Natural killer cell (primary cell): ENCODE data around the gene ZNF718. TPM values are rescaled to one million over a fixed set of nuclear protein-coding genes. Genes with fewer than 3 reads are reported as not detected.

ENCODE experiments used
- ATAC-seq, 3 donors: fragments of 150-1000 bp in 2 of 3; fragments of 200-7000 bp in 1 of 3; cut with Tn5 transposase; 1 replicate in 1 of 3; 2 replicates in 2 of 3; pipeline ENCODE4 v1.10.0; 2021; ENCODE audit warnings: mild to moderate bottlenecking in 2 of 3, moderate library complexity in 2 of 3
- DNase-seq, 2 donors: peaks; one replicate each; pipeline versions ENCODE4 v3.0.0 to v3.0.0-alpha.2; 2013 to 2021; ENCODE audit warnings: mixed read lengths in 1 of 2
- H3K27ac ChIP-seq: one replicate; pipeline ENCODE4 v1.5.1; 2013; ENCODE audit warnings: mild to moderate bottlenecking, low read length
- H3K27me3 ChIP-seq: one replicate; pipeline ENCODE4 v1.6.1; 2013; ENCODE audit warnings: low read length; ENCODE audit not compliant: control insufficient read depth, insufficient read depth
- H3K36me3 ChIP-seq: one replicate; pipeline ENCODE4 v1.6.1; 2013; ENCODE audit warnings: low read length; ENCODE audit not compliant: control insufficient read depth, insufficient read depth
- H3K4me1 ChIP-seq: one replicate; pipeline ENCODE4 v1.6.1; 2013; ENCODE audit warnings: low read length; ENCODE audit not compliant: control insufficient read depth, insufficient read depth
- H3K4me3 ChIP-seq: one replicate; pipeline ENCODE4 v1.5.1; 2013; ENCODE audit warnings: low read length
- H3K9me3 ChIP-seq: one replicate; pipeline ENCODE4 v1.6.1; 2013; ENCODE audit warnings: low read length; ENCODE audit not compliant: control insufficient read depth, insufficient read depth
- H3K27ac Mint-ChIP-seq, 2 donors: one replicate each; pipeline ENCODE4 v1.8.0; 2022; ENCODE audit warnings: mild to moderate bottlenecking in 2 of 2, mixed read lengths in 2 of 2, moderate library complexity in 1 of 2
- H3K27me3 Mint-ChIP-seq, 2 donors: one replicate each; pipeline ENCODE4 v1.8.0; 2022; ENCODE audit warnings: low read depth in 2 of 2, mixed read lengths in 2 of 2
- H3K36me3 Mint-ChIP-seq: one replicate; pipeline ENCODE4 v1.8.0; 2022; ENCODE audit warnings: mixed read lengths
- H3K4me1 Mint-ChIP-seq, 2 donors: one replicate each; pipeline ENCODE4 v1.8.0; 2022; ENCODE audit warnings: mixed read lengths in 2 of 2
- H3K4me3 Mint-ChIP-seq: one replicate; pipeline ENCODE4 v1.8.0; 2022; ENCODE audit warnings: mild to moderate bottlenecking, moderate library complexity, mixed read lengths
- H3K9me3 Mint-ChIP-seq, 2 donors: one replicate each; pipeline ENCODE4 v1.8.0; 2022; ENCODE audit warnings: mixed read lengths in 2 of 2
- WGBS: methylation state at CpG from one replicate; pipeline ENCODE4 v1.1.7; 2013; ENCODE audit warnings: missing lambda C conversion rate; ENCODE audit not compliant: insufficient coverage; 5-methylcytosine and 5-hydroxymethylcytosine counted together
- intact Hi-C: fragments of 100-400 bp; cut with micrococcal nuclease; formaldehyde crosslinking; loops from one replicate; pipeline ENCODE4 v1.14.2; 2022
- total RNA-seq, 4 donors: library from RNA; stranded (reverse); fragments of 120-200 nt in 1 of 4; gene quantifications; one replicate each; pipeline versions ENCODE4 v1.2.3 to v1.2.4, GENCODE V29; 2013 to 2022
- TF ChIP-seq, protein P1 (sequence below): fragments of 200-600 bp; IDR thresholded peaks from one replicate; pipeline ENCODE4 v1.8.0; 2022; ENCODE audit warnings: antibody characterized with exemption

Gene ZNF718
- total RNA-seq, 3 donors from 2014 or later (not counting 1 experiment from before 2014, with no cell fraction given), result 7.9 to 16.1 (median 15.1) TPM

DNA sequence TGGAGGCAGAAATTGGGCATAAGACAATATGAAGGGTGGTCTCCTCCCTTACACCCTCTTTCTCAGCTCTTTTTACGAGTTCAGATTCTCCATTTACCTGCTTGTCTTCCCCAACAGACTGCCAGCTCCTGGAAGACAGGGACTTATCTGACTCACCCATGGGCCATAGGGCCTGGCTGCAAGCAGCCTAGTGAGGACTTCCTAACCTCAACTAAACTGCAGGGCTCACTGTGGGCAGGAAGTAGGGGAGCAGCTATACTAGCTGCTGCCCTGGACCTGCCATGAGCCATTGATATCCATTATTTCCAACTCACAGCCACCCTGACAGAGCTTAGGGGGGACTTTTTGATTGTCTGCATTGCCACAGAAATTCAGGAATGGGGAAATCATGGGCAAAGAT lies 11.5 kb upstream of the ZNF718 start:
- Histone ChIP-seq H3K36me3 (no peaks in the 10 kb centered on the region), H3K4me3 (no peak overlapping the region), H3K27me3 (peaks cover 7% of the 10 kb centered on the region), H3K27ac (no peak overlapping the region), H3K4me1 (peaks cover 3% of the 10 kb centered on the region), H3K9me3 (peaks cover 3% of the 10 kb centered on the region)
- TF ChIP-seq, protein P1, sequence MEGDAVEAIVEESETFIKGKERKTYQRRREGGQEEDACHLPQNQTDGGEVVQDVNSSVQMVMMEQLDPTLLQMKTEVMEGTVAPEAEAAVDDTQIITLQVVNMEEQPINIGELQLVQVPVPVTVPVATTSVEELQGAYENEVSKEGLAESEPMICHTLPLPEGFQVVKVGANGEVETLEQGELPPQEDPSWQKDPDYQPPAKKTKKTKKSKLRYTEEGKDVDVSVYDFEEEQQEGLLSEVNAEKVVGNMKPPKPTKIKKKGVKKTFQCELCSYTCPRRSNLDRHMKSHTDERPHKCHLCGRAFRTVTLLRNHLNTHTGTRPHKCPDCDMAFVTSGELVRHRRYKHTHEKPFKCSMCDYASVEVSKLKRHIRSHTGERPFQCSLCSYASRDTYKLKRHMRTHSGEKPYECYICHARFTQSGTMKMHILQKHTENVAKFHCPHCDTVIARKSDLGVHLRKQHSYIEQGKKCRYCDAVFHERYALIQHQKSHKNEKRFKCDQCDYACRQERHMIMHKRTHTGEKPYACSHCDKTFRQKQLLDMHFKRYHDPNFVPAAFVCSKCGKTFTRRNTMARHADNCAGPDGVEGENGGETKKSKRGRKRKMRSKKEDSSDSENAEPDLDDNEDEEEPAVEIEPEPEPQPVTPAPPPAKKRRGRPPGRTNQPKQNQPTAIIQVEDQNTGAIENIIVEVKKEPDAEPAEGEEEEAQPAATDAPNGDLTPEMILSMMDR, result no peak
- intact Hi-C loops, result no loop called here
- no peak for DNase-seq
- H3K9me3 Mint-ChIP-seq, result peaks cover 0 to 4% of the 10 kb centered on the region in 2 donors
- H3K4me3 Mint-ChIP-seq, result no peak overlapping the region
- H3K27ac Mint-ChIP-seq, result peak overlapping the region in 1 of 2 donors; percentile 21
- WGBS, result 92% methylated on average over 1 of the region's 1 CpG
- no peaks in the 10 kb centered on the region for H3K36me3 Mint-ChIP-seq
- ATAC-seq, result no peak
- peaks cover 20 to 25% of the 10 kb centered on the region in 2 donors for H3K27me3 Mint-ChIP-seq
- H3K4me1 Mint-ChIP-seq, result peaks cover 39 to 47% of the 10 kb centered on the region in 2 donors

DNA sequence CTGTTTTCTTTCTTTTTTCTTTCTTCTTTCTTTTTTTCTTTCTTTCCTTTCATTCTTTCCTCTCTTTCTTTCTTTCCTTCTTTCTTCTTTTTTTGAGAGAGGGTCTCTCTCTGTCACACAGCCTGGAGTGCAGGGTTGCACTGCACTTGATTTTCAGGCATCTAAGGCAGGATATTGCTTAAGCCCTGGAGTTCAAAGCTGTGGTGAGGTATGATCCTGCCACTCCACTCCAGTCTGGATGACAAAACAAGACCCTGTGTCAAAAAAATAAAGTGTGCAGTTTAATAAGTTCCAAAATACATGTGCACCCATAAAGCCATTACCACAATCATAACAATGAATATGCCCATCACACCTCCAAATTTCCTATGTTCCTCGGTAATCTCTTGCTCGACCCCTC lies 10.6 kb upstream of the ZNF718 start:
- Histone ChIP-seq H3K9me3 (no peaks in the 10 kb centered on the region), H3K4me3 (no peak overlapping the region), H3K4me1 (no peaks in the 10 kb centered on the region), H3K27me3 (no peaks in the 10 kb centered on the region), H3K36me3 (no peaks in the 10 kb centered on the region), H3K27ac (no peak overlapping the region)
- H3K4me3 Mint-ChIP-seq, result no peak overlapping the region
- ATAC-seq, result no peak
- H3K9me3 Mint-ChIP-seq, result peaks cover 0 to 4% of the 10 kb centered on the region in 2 donors
- H3K27ac Mint-ChIP-seq, result no peak overlapping the region
- H3K36me3 Mint-ChIP-seq, result no peaks in the 10 kb centered on the region
- no peak for DNase-seq
- 92% methylated on average over 2 of the region's 2 CpGs for WGBS
- TF ChIP-seq, protein P1, result no peak
- peaks cover 10 to 16% of the 10 kb centered on the region in 2 donors for H3K27me3 Mint-ChIP-seq
- peaks cover 33 to 38% of the 10 kb centered on the region in 2 donors for H3K4me1 Mint-ChIP-seq
- intact Hi-C loops, result no loop called here

DNA sequence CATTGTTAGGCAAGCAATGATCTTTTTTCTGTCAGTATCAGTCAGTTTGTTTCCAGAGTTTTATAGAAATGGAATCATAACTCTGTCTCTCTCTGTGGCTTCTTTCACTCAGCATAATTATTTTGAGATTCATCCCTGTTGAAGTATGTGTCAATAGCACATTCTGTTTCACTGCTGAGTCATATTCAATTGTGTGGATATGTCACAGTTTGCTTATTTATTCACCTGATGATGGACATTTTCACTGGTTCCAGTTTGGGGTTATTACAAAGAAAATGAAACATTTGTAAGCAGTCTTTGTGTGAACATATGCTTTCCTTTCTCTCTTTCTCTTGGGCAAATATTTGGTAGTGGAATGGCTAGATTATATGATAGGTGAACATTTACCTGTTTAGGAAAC lies 10.2 kb upstream of the ZNF718 start:
- Mint-ChIP-seq H3K9me3 (peaks cover 0 to 4% of the 10 kb centered on the region in 2 donors), H3K27me3 (peaks cover 6 to 12% of the 10 kb centered on the region in 2 donors), H3K36me3 (no peaks in the 10 kb centered on the region), H3K4me1 (peaks cover 29 to 34% of the 10 kb centered on the region in 2 donors), H3K4me3 (no peak overlapping the region), H3K27ac (no peak overlapping the region)
- intact Hi-C loops, result no loop called here
- TF ChIP-seq, protein P1, result no peak
- Histone ChIP-seq H3K27me3 (no peaks in the 10 kb centered on the region), H3K4me3 (no peak overlapping the region), H3K36me3 (no peaks in the 10 kb centered on the region), H3K4me1 (no peaks in the 10 kb centered on the region), H3K27ac (no peak overlapping the region), H3K9me3 (no peaks in the 10 kb centered on the region)
- ATAC-seq, result no peak
- DNase-seq, result no peak

DNA sequence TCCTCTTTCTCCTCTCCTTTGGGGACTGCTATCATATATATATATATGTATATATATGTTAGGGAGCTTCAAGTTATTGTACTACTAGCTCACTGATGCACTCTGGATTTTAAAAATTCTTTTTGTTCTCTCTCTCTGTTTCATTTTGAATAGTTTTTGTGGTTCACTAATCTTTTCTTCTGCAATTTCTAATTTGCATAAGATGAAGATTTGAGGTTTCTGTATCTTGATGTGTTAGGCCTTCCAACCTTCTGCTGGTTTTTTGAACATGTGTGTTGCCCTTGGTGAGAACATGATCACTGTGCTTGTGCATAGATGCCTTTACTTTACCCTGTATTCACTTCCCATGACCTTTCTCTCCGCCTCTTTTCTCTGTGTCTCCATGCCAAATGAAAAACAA lies 7.8 kb upstream of the ZNF718 start:
- Histone ChIP-seq H3K4me1 (peaks cover 19% of the 10 kb centered on the region), H3K36me3 (no peaks in the 10 kb centered on the region), H3K27ac (no peak overlapping the region), H3K9me3 (peaks cover 11% of the 10 kb centered on the region), H3K27me3 (no peaks in the 10 kb centered on the region), H3K4me3 (no peak overlapping the region)
- intact Hi-C loops, result no loop called here
- ATAC-seq (no peak), DNase-seq (no peak)
- 80% methylated on average over 1 of the region's 1 CpG for WGBS
- Mint-ChIP-seq H3K27me3 (no peaks in the 10 kb centered on the region), H3K27ac (peak overlapping the region in 1 of 2 donors; percentile 58), H3K9me3 (peaks cover 0 to 4% of the 10 kb centered on the region in 2 donors), H3K4me3 (no peak overlapping the region), H3K36me3 (no peaks in the 10 kb centered on the region), H3K4me1 (peaks cover 42 to 47% of the 10 kb centered on the region in 2 donors)
- TF ChIP-seq, protein P1, result no peak
